ENCODE results near the gene PCDHA7.
"Not testable (repeated sequence)": the region's sequence is repeated elsewhere in the genome, so short reads cannot be mapped to it uniquely, and the experiment has no call there.

Gene PCDHA7

DNA sequence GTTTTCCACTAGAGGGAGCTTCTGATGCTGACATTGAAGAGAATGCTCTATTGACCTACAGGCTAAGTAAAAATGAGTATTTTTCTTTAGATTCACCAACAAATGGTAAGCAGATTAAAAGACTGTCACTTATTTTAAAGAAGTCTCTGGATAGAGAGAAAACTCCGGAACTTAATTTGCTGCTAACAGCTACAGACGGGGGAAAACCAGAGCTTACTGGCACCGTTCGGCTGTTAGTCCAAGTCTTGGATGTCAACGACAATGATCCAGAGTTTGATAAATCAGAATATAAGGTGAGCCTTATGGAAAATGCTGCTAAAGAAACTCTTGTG is 35.5 kb downstream of the PCDHA7 start:
- no peaks in the 10 kb centered on the region for H3K36me3 ChIP-seq (ENCODE audit: control insufficient read depth, insufficient read depth, low read length)
- H3K4me3 ChIP-seq (replicated peaks; ENCODE audit: low read depth, low read length), result no peak overlapping the region
- no peak for TF ChIP-seq CTCF (IDR thresholded peaks at IDR 0.05; ENCODE audit: insufficient read depth, low read length, poor library complexity, severe bottlenecking)
- no peaks in the 10 kb centered on the region for H3K27me3 ChIP-seq (replicated peaks; ENCODE audit: control insufficient read depth, insufficient read depth, low read length)
- no peak for DNase-seq (ENCODE audit: extremely low read depth, insufficient read length)

DNA sequence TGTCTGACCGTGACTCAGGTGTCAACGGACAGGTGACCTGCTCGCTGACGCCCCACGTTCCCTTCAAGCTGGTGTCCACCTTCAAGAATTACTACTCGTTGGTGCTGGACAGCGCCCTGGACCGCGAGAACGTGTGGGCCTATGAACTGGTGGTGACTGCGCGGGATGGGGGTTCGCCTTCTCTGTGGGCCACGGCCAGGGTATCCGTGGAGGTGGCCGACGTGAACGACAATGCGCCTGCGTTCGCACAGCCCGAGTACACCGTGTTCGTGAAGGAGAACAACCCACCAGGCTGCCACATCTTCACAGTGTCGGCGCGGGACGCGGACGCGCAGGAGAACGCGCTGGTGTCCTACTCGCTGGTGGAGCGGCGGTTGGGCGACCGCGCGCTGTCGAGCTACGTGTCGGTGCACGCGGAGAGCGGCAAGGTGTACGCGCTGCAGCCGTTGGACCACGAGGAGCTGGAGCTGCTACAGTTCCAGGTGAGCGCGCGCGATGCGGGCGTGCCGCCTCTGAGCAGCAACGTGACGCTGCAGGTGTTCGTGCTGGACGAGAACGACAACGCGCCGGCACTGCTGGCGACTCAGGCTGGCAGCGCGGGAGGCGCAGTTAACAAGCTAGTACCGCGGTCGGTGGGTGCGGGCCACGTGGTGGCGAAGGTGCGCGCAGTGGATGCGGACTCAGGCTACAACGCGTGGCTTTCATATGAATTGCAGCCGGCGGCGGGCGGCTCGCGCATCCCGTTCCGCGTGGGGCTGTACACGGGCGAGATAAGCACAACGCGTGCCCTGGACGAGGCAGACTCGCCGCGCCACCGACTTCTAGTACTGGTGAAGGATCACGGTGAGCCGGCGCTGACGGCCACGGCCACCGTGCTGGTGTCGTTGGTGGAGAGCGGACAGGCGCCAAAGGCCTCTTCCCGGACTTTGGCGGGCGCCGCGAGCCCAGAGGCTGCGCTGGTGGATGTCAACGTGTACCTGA is 36.4 kb downstream of the PCDHA7 start:
- H3K36me3 ChIP-seq (ENCODE audit: control insufficient read depth, insufficient read depth, low read length), result no peaks in the 10 kb centered on the region
- no peak overlapping the region for H3K4me3 ChIP-seq (replicated peaks; ENCODE audit: low read depth, low read length)
- no peak for DNase-seq (ENCODE audit: extremely low read depth, insufficient read length)
- TF ChIP-seq CTCF (IDR thresholded peaks at IDR 0.05; ENCODE audit: insufficient read depth, low read length, poor library complexity, severe bottlenecking), result no peak
- no peaks in the 10 kb centered on the region for H3K27me3 ChIP-seq (replicated peaks; ENCODE audit: control insufficient read depth, insufficient read depth, low read length)

DNA sequence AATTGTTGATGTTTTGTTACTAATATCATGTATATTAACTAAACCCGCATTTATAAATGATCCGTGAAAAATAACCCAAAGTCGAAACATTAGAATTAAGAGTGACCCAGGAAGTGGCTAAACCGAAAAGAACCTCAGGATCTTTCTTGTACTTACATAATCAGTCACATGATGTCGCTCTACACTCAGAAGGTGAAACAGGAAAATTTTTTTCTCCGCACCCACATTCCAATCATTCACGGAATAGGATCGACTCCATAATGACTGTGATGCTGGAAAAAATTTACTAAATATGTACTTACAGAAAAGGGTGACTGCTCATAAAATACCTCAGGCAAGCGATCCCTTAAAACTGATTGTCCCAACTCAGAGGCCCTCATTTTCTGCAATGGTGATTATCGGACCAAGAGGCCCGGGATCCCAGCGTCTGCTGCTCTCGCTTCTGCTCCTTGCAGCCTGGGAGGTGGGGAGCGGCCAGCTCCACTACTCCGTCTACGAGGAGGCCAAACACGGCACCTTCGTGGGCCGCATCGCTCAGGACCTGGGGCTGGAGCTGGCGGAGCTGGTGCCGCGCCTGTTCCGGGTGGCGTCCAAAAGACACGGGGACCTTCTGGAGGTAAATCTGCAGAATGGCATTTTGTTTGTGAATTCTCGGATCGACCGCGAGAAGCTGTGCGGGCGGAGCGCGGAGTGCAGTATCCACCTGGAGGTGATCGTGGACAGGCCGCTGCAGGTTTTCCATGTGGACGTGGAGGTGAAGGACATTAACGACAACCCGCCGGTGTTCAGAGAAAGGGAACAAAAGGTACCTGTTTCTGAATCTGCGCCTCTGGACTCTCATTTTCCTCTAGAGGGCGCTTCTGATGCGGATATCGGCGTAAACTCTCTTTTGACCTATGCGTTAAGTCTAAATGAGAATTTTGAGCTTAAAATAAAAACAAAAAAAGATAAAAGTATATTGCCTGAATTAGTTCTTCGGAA is 41.3 kb downstream of the PCDHA7 start, which contains the start of gene PCDHA12:
PCDHA12 (plus strand) TSS at position 224 of the 981 bp plus-strand sequence; CDS start at position 389, 165 bp downstream.
- DNase-seq (ENCODE audit: extremely low read depth, insufficient read length), result no peak
- Histone ChIP-seq H3K4me3 (replicated peaks; ENCODE audit: low read depth, low read length) (no peak within 1 kb of the TSS), H3K27me3 (replicated peaks; ENCODE audit: control insufficient read depth, insufficient read depth, low read length) (no peaks in the 10 kb centered on the region), H3K36me3 (ENCODE audit: control insufficient read depth, insufficient read depth, low read length) (no peaks in the 10 kb centered on the region)
- no peak for TF ChIP-seq CTCF (IDR thresholded peaks at IDR 0.05; ENCODE audit: insufficient read depth, low read length, poor library complexity, severe bottlenecking)

GRCh38 chr5:140876541-140877261 is 42.6 kb downstream of the PCDHA7 start:
- not testable (repeated sequence) for DNase-seq (ENCODE audit: extremely low read depth, insufficient read length); H3K4me3 ChIP-seq (replicated peaks; ENCODE audit: low read depth, low read length); H3K27me3 ChIP-seq (replicated peaks; ENCODE audit: control insufficient read depth, insufficient read depth, low read length); H3K36me3 ChIP-seq (ENCODE audit: control insufficient read depth, insufficient read depth, low read length)

- Histone ChIP-seq H3K4me3 (replicated peaks; ENCODE audit: low read depth, low read length) (no peak overlapping the region), H3K36me3 (ENCODE audit: control insufficient read depth, insufficient read depth, low read length) (no peaks in the 10 kb centered on the region), H3K27me3 (replicated peaks; ENCODE audit: control insufficient read depth, insufficient read depth, low read length) (no peaks in the 10 kb centered on the region)
- DNase-seq (ENCODE audit: extremely low read depth, insufficient read length), result no peak
- TF ChIP-seq CTCF (IDR thresholded peaks at IDR 0.05; ENCODE audit: insufficient read depth, low read length, poor library complexity, severe bottlenecking), result no peak
Measured at GRCh38 chr5:140877262-140877581, 43.2 kb downstream of the PCDHA7 start.
